Measurements from ENCODE around the gene GRIK4.

GRIK4 gene

GRCh38 chr11:120819437-120820365, 308.2 kb downstream of the GRIK4 start:
- DNase-seq (ENCODE audit: low read depth), result no peak
- no peak overlapping the region for H3K4me3 ChIP-seq (ENCODE audit: low read depth, low read length)
- TF ChIP-seq CTCF (conservative IDR thresholded peaks at IDR 0.05; ENCODE audit: low read depth, low read length), result no peak

- no peak for DNase-seq (ENCODE audit: low read depth)
- no peak overlapping the region for H3K4me3 ChIP-seq (ENCODE audit: low read depth, low read length)
- TF ChIP-seq CTCF (conservative IDR thresholded peaks at IDR 0.05; ENCODE audit: low read depth, low read length), result no peak
Observed at GRCh38 chr11:120823159-120823558, 311.6 kb downstream of the GRIK4 start.

- no peak for TF ChIP-seq CTCF (conservative IDR thresholded peaks at IDR 0.05; ENCODE audit: low read depth, low read length)
- no peak for DNase-seq (ENCODE audit: low read depth)
- H3K4me3 ChIP-seq (ENCODE audit: low read depth, low read length), result no peak overlapping the region
Observed at GRCh38 chr11:120824242-120824641, 312.7 kb downstream of the GRIK4 start.

GRCh38 chr11:120827198-120827597, 315.6 kb downstream of the GRIK4 start:
- DNase-seq (ENCODE audit: low read depth), result no peak
- no peak for TF ChIP-seq CTCF (conservative IDR thresholded peaks at IDR 0.05; ENCODE audit: low read depth, low read length)

GRCh38 chr11:120827820-120828219, 316.3 kb downstream of the GRIK4 start:
- TF ChIP-seq CTCF (conservative IDR thresholded peaks at IDR 0.05; ENCODE audit: low read depth, low read length), result no peak
- DNase-seq (ENCODE audit: low read depth), result no peak

More at GRCh38 chr11:120827198-120827597, 315.6 kb downstream of the GRIK4 start:
- no peak overlapping the region for H3K4me3 ChIP-seq (ENCODE audit: low read depth, low read length)

GRCh38 chr11:120828847-120829246, 317.3 kb downstream of the GRIK4 start:
- H3K4me3 ChIP-seq (ENCODE audit: low read depth, low read length), result no peak overlapping the region
- no peak for TF ChIP-seq CTCF (conservative IDR thresholded peaks at IDR 0.05; ENCODE audit: low read depth, low read length)
- DNase-seq (ENCODE audit: low read depth), result no peak

More at GRCh38 chr11:120827820-120828219, 316.3 kb downstream of the GRIK4 start:
- no peak overlapping the region for H3K4me3 ChIP-seq (ENCODE audit: low read depth, low read length)

Measured in choroid plexus epithelial cell (primary cell).